GM23338 (cell line): ENCODE results near the gene PEPD. TPM values are rescaled to one million over a fixed set of nuclear protein-coding genes. Genes with fewer than 3 reads are reported as not detected.

Source experiments
- ATAC-seq: fragments of 200-7000 bp; cut with Tn5 transposase; 3 replicates; pipeline ENCODE4 v1.9.1; 2020
- DNase-seq: peaks from one replicate; pipeline ENCODE4 v3.0.0-alpha.2; 2015; ENCODE audit warnings: low spot score
- H2AFZ ChIP-seq: fragments of 200-600 bp; sonication (generic); 2 replicates; pipeline ENCODE4 v1.8.0; 2016; ENCODE audit warnings: antibody characterized with exemption, mild to moderate bottlenecking, moderate library complexity
- H3F3A ChIP-seq: fragments of 200-600 bp; sonication (generic); replicated peaks from 2 replicates; pipeline ENCODE4 v1.8.0; 2017; ENCODE audit warnings: antibody characterized with exemption, mixed run types, low read depth
- H3K27ac ChIP-seq: fragments of 200-600 bp; sonication (generic); 2 replicates; pipeline ENCODE4 v1.6.1; 2016; ENCODE audit warnings: low read depth
- H3K27me3 ChIP-seq: fragments of 200-600 bp; sonication (generic); 2 replicates; pipeline ENCODE4 v1.8.0; 2016; ENCODE audit warnings: mild to moderate bottlenecking, mixed run types, moderate library complexity; ENCODE audit not compliant: insufficient read depth
- H3K36me3 ChIP-seq: fragments of 200-600 bp; sonication (generic); 2 replicates; pipeline ENCODE4 v1.8.0; 2016; ENCODE audit warnings: mild to moderate bottlenecking; ENCODE audit not compliant: insufficient read depth
- H3K4me1 ChIP-seq: fragments of 200-600 bp; sonication (generic); 2 replicates; pipeline ENCODE4 v1.8.0; 2016; ENCODE audit warnings: mild to moderate bottlenecking, moderate library complexity; ENCODE audit not compliant: insufficient read depth
- H3K4me2 ChIP-seq: fragments of 200-600 bp; sonication (generic); 2 replicates; pipeline ENCODE4 v1.7.1; 2017; ENCODE audit warnings: mixed run types
- H3K4me3 ChIP-seq: fragments of 200-600 bp; sonication (generic); 2 replicates; pipeline ENCODE4 v1.6.1; 2016; ENCODE audit warnings: mixed run types
- H3K79me2 ChIP-seq: fragments of 200-600 bp; sonication (generic); replicated peaks from 2 replicates; pipeline ENCODE4 v1.8.0; 2017; ENCODE audit warnings: mild to moderate bottlenecking; ENCODE audit not compliant: insufficient read depth
- H3K9me2 ChIP-seq: fragments of 200-600 bp; sonication (generic); 2 replicates; pipeline ENCODE4 v1.8.0; 2017; ENCODE audit not compliant: insufficient read depth
- H4K20me1 ChIP-seq: fragments of 200-600 bp; sonication (generic); replicated peaks from 2 replicates; pipeline ENCODE4 v1.8.0; 2017; ENCODE audit warnings: mild to moderate bottlenecking; ENCODE audit not compliant: insufficient read depth
- H3K27ac Mint-ChIP-seq: 2 replicates; pipeline ENCODE4 v1.8.0; 2020; ENCODE audit warnings: inconsistent platforms, mild to moderate bottlenecking, moderate library complexity, mixed read lengths
- H3K27me3 Mint-ChIP-seq: 3 replicates; pipeline ENCODE4 v1.8.0; 2022; ENCODE audit warnings: low read depth, mild to moderate bottlenecking, moderate library complexity, mixed read lengths, inconsistent platforms; ENCODE audit not compliant: insufficient read depth, poor library complexity
- H3K36me3 Mint-ChIP-seq: 3 replicates; pipeline ENCODE4 v1.8.0; 2021; ENCODE audit warnings: low read depth, mild to moderate bottlenecking, inconsistent platforms, moderate library complexity, mixed read lengths
- H3K4me1 Mint-ChIP-seq: 3 replicates; pipeline ENCODE4 v1.8.0; 2020; ENCODE audit warnings: mild to moderate bottlenecking, inconsistent platforms, mixed read lengths
- H3K4me3 Mint-ChIP-seq: 3 replicates; pipeline ENCODE4 v1.8.0; 2021; ENCODE audit warnings: moderate library complexity, mild to moderate bottlenecking, inconsistent platforms, mixed read lengths
- H3K9me3 Mint-ChIP-seq: 3 replicates; pipeline ENCODE4 v1.8.0; 2020; ENCODE audit warnings: moderate library complexity, mild to moderate bottlenecking, inconsistent platforms, mixed read lengths
- CREB1 ChIP-seq: fragments of 250-450 bp; sonication (Bioruptor Pico); IDR thresholded peaks from 2 replicates; pipeline ENCODE4 v1.5.0; 2020; ENCODE audit warnings: low read depth, mild to moderate bottlenecking, moderate library complexity
- EZH2 ChIP-seq: fragments of 200-600 bp; sonication (generic); IDR thresholded peaks from one replicate; pipeline ENCODE4 v1.8.0; 2017; ENCODE audit warnings: antibody characterized with exemption, mild to moderate bottlenecking, low read depth; ENCODE audit not compliant: unreplicated experiment
- EZH2phosphoT487 ChIP-seq: fragments of 200-600 bp; sonication (generic); IDR thresholded peaks from one replicate; pipeline ENCODE4 v1.8.1; 2018; ENCODE audit warnings: antibody characterized with exemption; ENCODE audit not compliant: unreplicated experiment
- JUNB ChIP-seq: IDR thresholded peaks from one replicate; pipeline ENCODE4 v1.6.1; 2016; ENCODE audit warnings: antibody characterized with exemption; ENCODE audit not compliant: unreplicated experiment
- NANOG ChIP-seq: IDR thresholded peaks from 2 replicates; pipeline ENCODE4 v1.6.1; 2016; ENCODE audit warnings: antibody characterized with exemption, borderline replicate concordance
- POLR2AphosphoS5 ChIP-seq: IDR thresholded peaks from 2 replicates; pipeline ENCODE4 v1.6.1; 2016; ENCODE audit warnings: antibody characterized with exemption, low read depth
- STAT1 ChIP-seq: IDR thresholded peaks from one replicate; pipeline ENCODE4 v1.6.1; 2016; ENCODE audit warnings: antibody characterized with exemption; ENCODE audit not compliant: unreplicated experiment
- ZNF114 ChIP-seq: fragments of 250-450 bp; sonication (Bioruptor Pico); IDR thresholded peaks from 2 replicates; pipeline ENCODE4 v1.5.0; 2020; ENCODE audit warnings: mild to moderate bottlenecking, moderate library complexity
- ZNF331 ChIP-seq: fragments of 250-450 bp; sonication (Bioruptor Pico); IDR thresholded peaks from 2 replicates; pipeline ENCODE4 v1.5.0; 2020; ENCODE audit warnings: low read depth, mild to moderate bottlenecking, moderate library complexity
- polyA plus RNA-seq: library from polyadenylated mRNA; unstranded; fragments of >200 nt; fragmentation: Nextera tagmentation; extraction: Ambion mirVana; gene quantifications from 2 replicates; pipeline ENCODE4 v1.2.1, GENCODE V29; 2016
- total RNA-seq: library from RNA; depleted of rRNA; stranded (reverse); fragments of >200 nt; shearing (Covaris generic); gene quantifications from 2 replicates; pipeline ENCODE4 v1.2.3, GENCODE V29; 2014
- TF ChIP-seq, protein P1 (sequence below): fragments of 250-450 bp; sonication (Bioruptor Pico); IDR thresholded peaks from 2 replicates; pipeline ENCODE4 v1.5.0; 2020; ENCODE audit warnings: mild to moderate bottlenecking, moderate library complexity
- TF ChIP-seq, protein P2 (sequence below), 2 experiments: fragments of 200-600 bp in 1 of 2; sonication (generic) in 1 of 2; conservative IDR thresholded peaks; 2 replicates each; pipeline versions ENCODE4 v1.5.1 to v1.6.1; 2016 to 2017; ENCODE audit warnings: antibody characterized with exemption in 2 of 2, low read depth in 2 of 2, mild to moderate bottlenecking in 2 of 2, moderate library complexity in 1 of 2
- TF ChIP-seq, protein P3 (sequence below): IDR thresholded peaks from 2 replicates; pipeline ENCODE4 v1.6.1; 2016; ENCODE audit warnings: antibody characterized with exemption

The PEPD gene
- total and polyA plus RNA-seq, 2 experiments from 2014 or later: 81.7 to 89.2 TPM

GRCh38 chr19:33388231-33388724 lies 133.3 kb downstream of the PEPD start:
- Histone ChIP-seq H3K4me3 (no peak overlapping the region), H3K36me3 (no peaks in the 10 kb centered on the region), H3K27me3 (no peaks in the 10 kb centered on the region), H4K20me1 (peaks cover 35% of the 10 kb centered on the region), H3K79me2 (peaks cover 34% of the 10 kb centered on the region), H2AFZ (no peak overlapping the region), H3K27ac (no peak overlapping the region), H3K9me2 (no peaks in the 10 kb centered on the region), H3K4me1 (no peaks in the 10 kb centered on the region), H3K4me2 (no peak overlapping the region), H3F3A (0 out of 2 replicates have a peak, but pooled peaks cover 5% of the 10 kb centered on the region)
- Mint-ChIP-seq H3K27ac (no peak overlapping the region), H3K4me1 (peaks cover under 1% of the 10 kb centered on the region; the same call in 2 of the 3 replicates), H3K9me3 (no peaks in the 10 kb centered on the region), H3K36me3 (peaks cover 3% of the 10 kb centered on the region; the same call in 1 of the 3 replicates), H3K4me3 (no peak overlapping the region), H3K27me3 (peaks cover 2% of the 10 kb centered on the region)
- TF ChIP-seq, protein P1, sequence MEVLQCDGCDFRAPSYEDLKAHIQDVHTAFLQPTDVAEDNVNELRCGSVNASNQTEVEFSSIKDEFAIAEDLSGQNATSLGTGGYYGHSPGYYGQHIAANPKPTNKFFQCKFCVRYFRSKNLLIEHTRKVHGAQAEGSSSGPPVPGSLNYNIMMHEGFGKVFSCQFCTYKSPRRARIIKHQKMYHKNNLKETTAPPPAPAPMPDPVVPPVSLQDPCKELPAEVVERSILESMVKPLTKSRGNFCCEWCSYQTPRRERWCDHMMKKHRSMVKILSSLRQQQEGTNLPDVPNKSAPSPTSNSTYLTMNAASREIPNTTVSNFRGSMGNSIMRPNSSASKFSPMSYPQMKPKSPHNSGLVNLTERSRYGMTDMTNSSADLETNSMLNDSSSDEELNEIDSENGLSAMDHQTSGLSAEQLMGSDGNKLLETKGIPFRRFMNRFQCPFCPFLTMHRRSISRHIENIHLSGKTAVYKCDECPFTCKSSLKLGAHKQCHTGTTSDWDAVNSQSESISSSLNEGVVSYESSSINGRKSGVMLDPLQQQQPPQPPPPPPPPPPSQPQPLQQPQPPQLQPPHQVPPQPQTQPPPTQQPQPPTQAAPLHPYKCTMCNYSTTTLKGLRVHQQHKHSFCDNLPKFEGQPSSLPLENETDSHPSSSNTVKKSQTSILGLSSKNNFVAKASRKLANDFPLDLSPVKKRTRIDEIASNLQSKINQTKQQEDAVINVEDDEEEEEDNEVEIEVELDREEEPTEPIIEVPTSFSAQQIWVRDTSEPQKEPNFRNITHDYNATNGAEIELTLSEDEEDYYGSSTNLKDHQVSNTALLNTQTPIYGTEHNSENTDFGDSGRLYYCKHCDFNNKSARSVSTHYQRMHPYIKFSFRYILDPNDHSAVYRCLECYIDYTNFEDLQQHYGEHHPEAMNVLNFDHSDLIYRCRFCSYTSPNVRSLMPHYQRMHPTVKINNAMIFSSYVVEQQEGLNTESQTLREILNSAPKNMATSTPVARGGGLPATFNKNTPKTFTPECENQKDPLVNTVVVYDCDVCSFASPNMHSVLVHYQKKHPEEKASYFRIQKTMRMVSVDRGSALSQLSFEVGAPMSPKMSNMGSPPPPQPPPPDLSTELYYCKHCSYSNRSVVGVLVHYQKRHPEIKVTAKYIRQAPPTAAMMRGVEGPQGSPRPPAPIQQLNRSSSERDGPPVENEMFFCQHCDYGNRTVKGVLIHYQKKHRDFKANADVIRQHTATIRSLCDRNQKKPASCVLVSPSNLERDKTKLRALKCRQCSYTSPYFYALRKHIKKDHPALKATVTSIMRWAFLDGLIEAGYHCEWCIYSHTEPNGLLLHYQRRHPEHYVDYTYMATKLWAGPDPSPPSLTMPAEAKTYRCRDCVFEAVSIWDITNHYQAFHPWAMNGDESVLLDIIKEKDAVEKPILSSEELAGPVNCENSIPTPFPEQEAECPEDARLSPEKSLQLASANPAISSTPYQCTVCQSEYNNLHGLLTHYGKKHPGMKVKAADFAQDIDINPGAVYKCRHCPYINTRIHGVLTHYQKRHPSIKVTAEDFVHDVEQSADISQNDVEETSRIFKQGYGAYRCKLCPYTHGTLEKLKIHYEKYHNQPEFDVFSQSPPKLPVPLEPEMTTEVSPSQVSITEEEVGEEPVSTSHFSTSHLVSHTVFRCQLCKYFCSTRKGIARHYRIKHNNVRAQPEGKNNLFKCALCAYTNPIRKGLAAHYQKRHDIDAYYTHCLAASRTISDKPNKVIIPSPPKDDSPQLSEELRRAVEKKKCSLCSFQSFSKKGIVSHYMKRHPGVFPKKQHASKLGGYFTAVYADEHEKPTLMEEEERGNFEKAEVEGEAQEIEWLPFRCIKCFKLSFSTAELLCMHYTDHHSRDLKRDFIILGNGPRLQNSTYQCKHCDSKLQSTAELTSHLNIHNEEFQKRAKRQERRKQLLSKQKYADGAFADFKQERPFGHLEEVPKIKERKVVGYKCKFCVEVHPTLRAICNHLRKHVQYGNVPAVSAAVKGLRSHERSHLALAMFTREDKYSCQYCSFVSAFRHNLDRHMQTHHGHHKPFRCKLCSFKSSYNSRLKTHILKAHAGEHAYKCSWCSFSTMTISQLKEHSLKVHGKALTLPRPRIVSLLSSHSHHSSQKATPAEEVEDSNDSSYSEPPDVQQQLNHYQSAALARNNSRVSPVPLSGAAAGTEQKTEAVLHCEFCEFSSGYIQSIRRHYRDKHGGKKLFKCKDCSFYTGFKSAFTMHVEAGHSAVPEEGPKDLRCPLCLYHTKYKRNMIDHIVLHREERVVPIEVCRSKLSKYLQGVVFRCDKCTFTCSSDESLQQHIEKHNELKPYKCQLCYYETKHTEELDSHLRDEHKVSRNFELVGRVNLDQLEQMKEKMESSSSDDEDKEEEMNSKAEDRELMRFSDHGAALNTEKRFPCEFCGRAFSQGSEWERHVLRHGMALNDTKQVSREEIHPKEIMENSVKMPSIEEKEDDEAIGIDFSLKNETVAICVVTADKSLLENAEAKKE (CRISPR knock-in tag): no peak
- TF ChIP-seq, protein P2, sequence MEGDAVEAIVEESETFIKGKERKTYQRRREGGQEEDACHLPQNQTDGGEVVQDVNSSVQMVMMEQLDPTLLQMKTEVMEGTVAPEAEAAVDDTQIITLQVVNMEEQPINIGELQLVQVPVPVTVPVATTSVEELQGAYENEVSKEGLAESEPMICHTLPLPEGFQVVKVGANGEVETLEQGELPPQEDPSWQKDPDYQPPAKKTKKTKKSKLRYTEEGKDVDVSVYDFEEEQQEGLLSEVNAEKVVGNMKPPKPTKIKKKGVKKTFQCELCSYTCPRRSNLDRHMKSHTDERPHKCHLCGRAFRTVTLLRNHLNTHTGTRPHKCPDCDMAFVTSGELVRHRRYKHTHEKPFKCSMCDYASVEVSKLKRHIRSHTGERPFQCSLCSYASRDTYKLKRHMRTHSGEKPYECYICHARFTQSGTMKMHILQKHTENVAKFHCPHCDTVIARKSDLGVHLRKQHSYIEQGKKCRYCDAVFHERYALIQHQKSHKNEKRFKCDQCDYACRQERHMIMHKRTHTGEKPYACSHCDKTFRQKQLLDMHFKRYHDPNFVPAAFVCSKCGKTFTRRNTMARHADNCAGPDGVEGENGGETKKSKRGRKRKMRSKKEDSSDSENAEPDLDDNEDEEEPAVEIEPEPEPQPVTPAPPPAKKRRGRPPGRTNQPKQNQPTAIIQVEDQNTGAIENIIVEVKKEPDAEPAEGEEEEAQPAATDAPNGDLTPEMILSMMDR (conservative IDR thresholded peaks at IDR 0.05; ENCODE audit: low read depth in 2 of 2): no peak
- TF ChIP-seq POLR2AphosphoS5 (no peak), CREB1 (CRISPR knock-in tag) (no peak), ZNF331 (CRISPR knock-in tag) (no peak), JUNB (no peak), STAT1 (no peak), NANOG (no peak), EZH2phosphoT487 (no peak), EZH2 (no peak), ZNF114 (CRISPR knock-in tag) (no peak)
- TF ChIP-seq, protein P3, sequence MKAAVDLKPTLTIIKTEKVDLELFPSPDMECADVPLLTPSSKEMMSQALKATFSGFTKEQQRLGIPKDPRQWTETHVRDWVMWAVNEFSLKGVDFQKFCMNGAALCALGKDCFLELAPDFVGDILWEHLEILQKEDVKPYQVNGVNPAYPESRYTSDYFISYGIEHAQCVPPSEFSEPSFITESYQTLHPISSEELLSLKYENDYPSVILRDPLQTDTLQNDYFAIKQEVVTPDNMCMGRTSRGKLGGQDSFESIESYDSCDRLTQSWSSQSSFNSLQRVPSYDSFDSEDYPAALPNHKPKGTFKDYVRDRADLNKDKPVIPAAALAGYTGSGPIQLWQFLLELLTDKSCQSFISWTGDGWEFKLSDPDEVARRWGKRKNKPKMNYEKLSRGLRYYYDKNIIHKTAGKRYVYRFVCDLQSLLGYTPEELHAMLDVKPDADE: no peak
- ATAC-seq: no peak
- DNase-seq: no peak
